Measurements from ENCODE around the gene SLC45A2.
"Not testable (repeated sequence)": the region's sequence is repeated elsewhere in the genome, so short reads cannot be mapped to it uniquely, and the experiment has no call there.

SLC45A2 gene

DNA sequence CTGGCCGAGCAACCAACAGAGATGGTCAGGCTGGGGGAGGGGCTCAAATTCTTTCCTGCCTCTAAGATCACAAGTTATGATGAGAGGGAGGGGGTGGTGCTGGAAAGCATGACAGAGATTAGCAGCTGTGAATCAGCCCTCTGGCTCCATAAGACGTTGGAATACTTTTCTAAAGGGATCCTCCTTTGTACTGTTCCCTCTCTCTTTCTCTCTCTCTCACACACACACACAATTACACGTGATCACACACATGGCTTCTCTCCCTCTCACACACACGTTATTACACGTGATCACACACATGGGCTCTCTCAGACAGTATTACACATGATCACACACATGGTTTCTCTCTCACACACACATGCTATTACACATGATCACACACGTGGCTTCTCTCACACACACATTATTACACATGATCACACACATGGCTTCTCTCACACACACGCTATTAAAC lies at the start of gene SLC45A2:
Gene SLC45A2 (minus strand): TSS at position 23 of the 454 bp plus-strand sequence. CDS start 110 bp downstream, outside the sequence.
- no peak for DNase-seq

DNA sequence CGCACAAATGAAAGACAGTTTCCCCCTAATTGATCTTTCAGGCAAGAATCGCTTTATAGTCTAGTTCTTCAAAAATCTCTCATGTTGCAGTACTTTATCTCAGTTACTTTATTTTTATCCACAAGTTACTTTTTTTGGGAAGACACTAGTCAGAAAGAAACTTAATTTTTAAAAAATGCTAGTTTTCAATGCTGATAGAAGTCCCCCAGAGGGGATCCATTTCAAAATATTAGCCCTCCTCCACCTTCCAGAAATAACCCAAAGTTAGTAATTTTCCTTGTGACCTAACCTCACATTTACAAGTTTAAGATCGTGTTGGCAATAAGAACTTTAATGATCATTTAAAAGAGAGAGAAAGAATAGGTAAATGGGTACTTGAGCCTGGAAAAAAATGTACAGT lies 47.5 kb upstream of the SLC45A2 start:
- DNase-seq = no peak

DNA sequence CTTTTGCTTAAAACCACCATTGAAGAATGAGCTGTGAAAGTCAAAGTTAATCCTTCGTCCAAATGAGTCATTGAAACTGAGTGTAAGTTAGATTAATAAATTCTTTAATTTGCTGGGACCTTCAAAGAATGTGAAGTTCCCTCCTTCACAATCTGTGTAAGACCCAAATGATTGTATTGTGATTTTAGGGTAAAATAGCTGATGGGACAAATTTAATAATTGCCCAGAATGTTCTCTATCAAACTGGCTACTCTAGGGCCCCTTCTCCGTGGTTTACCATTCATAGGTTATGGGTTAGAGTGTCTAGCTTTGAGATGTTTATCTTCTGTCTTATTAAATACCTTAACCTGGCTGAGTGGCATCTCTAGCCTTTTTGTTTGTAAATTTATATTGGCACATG lies 46.6 kb upstream of the SLC45A2 start:
- DNase-seq = no peak

GRCh38 chr5:34030585-34030984 lies 46.1 kb upstream of the SLC45A2 start:
- DNase-seq = not testable (repeated sequence)

- DNase-seq = no peak
These were observed 45.6 kb upstream of the SLC45A2 start for GRCh38 chr5:34030048-34030447.

DNA sequence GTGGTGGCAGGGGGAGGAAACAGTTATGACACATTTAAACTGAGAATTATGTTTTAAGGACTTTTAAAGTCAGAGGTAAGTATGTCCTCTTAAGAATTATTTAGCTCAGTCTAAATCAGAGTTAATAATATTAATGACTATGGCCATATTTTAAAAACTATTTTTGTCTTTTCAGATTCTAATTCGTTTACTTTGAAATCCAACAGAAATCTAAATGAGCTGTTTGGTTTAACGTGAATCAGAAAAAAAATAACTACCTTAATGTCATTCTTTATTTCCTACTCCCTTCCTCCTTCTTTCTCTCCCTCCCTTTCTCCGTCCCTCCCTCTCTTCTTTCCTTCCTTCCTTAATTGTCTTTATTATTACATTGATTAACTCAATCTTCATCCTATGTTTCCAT lies 43.9 kb upstream of the SLC45A2 start:
- no peak for DNase-seq

DNA sequence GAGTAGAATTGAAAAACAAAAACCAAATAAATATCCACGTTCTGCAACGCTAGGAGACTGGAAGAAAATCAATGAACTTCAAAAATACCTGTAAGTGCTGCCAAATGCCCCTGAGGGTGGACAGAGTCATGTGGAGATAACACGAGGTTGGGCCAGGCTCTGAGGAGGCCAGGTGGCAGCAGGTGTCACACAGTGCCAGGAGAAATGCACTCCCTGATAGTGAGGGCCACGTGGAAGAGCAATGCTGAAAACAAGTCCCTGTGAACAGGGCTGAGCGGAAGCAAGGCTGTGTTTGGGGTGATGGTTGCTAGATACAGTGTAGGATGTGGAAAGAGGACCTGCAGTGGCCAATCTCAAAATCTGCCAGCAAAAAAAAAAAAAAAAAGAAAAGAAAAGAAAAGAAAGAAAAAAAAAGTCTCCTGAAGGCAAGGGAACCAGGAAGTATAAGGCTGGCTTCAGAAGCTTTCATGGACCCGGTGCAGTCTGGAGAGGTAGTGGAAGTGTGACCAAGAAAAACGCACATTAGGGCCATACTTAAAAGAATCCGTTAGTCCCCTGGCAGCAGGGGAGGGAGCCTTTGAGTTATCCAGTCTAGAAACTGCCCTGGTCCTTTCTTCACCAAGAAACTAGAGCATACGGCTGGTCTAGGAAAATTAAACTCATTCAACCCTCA lies 41.7 kb upstream of the SLC45A2 start:
- no peak for DNase-seq

DNA sequence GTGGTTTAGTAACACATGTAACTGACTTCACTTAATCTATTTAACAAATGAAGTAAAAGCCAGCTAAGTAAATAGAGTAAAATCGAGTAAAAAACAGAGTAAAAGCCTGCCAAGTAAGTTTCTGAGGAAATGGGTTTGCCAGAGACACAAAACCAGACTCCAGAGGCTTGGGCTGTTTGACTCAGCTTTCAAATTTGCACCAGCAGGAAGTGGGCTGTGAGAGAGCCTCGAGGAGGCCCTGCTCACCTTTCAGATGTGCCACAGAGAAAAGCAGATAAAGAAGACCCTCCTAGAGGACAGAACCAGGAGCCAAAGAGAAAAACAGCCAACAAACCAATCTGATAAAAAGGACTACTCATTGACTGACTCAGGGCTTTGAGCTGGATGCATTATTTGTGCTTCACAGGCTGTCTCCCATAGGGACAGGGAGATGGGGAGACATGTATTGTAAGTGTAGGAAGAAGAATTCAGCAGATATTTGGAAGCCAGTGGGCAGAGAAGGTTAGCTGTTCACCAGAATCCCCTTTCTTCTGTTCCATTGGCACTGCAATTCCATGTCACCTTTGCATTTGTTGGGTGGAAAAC lies 37.7 kb upstream of the SLC45A2 start:
- DNase-seq = no peak

- DNase-seq = no peak
These were observed 36.8 kb upstream of the SLC45A2 start for GRCh38 chr5:34021334-34021733.

GRCh38 chr5:34020726-34021125 lies 36.2 kb upstream of the SLC45A2 start:
- DNase-seq = no peak

DNA sequence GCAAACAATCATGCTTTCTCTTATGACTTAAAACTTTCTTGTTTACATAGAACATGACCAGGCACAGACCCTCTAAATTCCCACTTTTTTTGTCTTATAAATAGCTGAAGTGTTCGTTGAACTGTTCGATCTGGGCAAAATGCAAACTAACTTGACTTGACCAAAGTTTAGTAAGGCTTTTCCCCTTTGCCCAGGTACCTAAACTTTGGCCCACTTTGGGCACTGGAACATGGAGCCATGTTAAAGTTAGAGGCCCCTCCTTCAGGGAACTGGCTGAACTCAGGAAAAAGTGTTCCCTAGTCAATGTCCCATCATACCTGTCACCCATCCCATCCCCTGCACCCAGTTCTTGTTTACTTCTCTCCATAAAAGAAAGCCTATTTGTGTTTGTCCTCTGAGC lies 32.8 kb upstream of the SLC45A2 start:
- DNase-seq = no peak

DNA sequence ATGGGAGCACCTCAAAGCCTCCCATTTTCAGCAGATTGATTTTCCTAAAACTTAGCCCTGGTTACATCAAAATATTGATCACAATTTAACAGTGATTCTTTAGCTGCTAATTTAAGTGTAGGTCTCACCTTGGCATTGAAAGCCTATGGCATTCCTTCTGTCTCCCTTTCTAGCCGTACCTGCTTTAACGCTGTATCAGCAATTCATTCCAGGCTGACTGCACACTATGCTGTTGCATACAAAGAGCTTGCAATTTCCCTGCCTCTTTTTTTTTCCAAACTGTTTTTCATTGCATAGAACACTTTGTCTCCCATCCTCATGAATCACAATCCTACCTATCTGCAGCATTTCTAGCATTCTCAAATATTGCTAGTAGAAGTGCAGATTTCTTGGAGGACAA lies 32.3 kb upstream of the SLC45A2 start:
- DNase-seq = no peak

GRCh38 chr5:34016222-34016621 lies 31.7 kb upstream of the SLC45A2 start:
- DNase-seq = no peak

- DNase-seq = no peak
These were observed 30.8 kb upstream of the SLC45A2 start for GRCh38 chr5:34015120-34015822.

DNA sequence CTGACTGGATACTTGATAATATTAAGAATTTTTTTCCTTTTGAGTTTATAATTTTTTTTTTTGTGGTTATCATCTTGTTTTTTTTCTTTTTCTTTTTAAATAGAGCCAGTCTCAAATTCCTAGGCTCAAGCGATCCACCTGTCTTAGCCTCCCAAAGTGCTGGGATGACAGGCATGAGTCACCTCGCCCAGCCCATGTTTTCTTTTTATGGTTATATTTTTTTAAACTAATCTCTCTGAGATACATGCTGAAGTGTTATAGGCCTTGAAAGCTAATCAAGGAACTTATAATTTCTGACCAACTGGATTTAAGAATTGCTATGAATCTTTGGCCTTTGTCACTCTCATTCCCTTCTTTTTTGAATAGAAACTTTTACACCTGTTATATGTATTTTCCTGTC lies 30.1 kb upstream of the SLC45A2 start:
- DNase-seq = no peak

- no peak for DNase-seq
These were observed 29.1 kb upstream of the SLC45A2 start for GRCh38 chr5:34013547-34013946.

GRCh38 chr5:34012791-34013190 lies 28.3 kb upstream of the SLC45A2 start:
- DNase-seq = no peak

- no peak for DNase-seq
These were observed 27.0 kb upstream of the SLC45A2 start for GRCh38 chr5:34011536-34011935.

DNA sequence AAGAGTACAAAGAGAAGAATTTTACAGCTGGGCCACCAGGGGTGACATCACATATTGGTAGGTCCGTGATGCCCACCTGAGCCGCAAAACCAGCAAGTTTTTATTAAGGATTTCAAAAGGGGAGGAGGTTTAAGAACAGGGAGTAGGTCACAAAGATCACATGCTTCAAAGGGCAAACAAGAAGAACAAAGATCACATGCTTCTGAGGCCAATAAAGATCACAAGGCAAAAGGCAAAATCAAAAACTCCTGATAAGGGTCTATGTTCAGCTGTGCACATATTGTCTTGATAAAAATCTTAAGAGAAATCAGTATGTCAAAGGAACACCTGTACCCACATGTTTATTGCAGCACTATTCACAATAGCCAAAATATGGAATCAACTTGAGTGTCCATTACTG lies 25.7 kb upstream of the SLC45A2 start:
- not testable (repeated sequence) for DNase-seq

DNA sequence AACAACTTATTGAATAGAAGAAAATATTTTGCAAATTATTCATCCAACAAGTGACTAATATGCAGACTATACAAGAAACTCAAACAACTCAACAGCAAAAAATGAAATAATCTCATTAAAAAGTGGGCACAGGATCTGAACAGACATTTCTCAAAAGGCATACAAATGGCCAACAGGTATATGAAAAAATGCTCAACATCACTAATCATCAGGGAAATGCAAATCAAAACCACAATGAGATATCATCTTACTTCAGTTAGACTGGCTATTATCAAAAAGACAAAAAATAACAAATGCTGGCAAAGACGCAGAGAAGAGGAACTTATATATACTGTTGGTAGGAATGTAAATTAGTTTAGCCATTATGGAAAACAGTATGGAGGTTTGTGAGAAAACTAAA lies 25.1 kb upstream of the SLC45A2 start:
- DNase-seq = no peak

DNA sequence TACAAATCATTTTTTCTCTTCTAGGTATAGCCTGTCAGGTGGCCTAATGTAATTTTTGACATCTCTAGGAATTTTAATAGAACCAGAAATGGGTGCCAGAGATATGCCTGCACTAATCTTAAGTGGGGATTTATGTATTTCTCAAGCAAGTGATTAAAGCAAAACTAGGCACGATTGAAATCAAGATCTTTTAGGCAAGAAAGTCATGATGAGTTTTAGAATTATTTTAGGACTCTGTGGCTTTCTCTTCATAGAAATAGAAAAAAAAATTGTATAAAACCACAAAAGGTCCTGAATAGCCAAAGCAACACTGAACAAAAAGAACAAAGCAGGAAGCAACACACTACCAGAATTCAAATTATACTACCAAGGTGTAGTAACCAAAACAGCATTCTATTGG lies 24.3 kb upstream of the SLC45A2 start:
- no peak for DNase-seq

DNA sequence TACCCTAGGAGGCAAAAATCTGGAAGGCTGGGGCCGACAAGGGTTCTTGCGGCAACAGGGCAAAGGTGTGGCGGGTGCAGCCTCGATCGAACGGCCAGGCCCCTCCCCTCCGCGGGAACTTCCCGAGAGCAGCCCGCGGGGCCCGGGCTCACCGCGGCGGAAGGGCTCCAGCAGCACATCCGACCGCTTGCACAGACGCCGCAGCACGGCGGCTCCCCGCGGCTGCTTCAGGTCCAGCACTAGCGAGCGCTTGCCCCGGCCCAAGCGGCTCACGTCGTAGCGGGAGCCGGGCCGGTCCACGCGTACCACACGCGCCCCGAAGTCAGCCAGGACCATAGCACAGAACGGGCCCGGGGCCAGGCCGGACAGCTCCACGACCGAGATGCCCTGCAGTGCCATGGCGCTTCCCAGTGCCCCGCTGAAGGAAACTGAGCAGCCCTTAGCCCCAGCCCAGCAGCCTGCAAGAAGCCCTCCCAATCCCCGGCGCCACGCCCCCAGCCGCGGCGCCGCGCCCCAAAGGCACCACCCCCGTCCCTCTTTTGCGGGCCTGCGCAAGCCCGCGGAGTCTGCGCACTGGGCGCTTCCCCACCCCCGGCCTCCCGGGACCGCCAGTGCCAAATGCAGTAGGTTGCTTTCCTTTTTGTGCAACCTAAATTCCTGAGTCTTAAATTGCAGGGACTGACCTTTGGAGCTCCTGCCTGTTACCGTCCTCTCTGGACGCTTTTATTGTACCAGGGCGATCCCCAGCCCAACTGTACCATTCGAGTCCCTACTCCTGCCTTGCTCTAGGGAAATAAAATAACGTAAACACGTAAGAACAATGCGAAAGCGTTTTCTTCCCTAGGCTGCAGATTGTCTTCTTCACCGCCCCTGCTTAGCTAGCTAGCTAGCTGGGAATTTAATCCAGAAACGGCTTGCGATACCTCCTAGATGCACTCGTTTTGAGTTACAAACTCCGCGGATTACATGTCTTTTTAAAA lies 23.4 kb upstream of the SLC45A2 start, which contains the start of gene AMACR:
Gene AMACR (minus strand): TSS at position 430 of the 980 bp plus-strand sequence. CDS start 31 bp downstream, at position 399.
- DNase-seq = peak; percentile 73

DNA sequence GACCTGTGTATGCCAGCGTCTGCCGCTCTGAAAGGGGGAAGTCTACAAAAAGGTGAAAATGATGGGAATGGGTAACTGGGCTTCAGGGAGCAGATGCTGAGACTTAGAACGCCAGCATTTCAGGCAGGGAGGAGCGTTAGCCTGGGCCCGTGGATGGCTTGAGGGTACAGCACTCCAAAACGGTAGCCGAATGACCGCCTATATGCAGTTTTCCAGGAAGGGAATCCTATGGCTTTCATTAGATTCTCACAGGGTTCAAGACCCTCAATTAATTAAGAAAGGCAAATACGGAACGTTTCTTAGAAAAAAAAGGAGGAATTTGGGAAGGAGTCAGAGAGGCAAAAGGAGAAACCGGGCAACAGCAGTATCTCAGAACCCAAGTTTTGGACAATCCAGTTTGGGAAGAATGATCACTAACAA lies 22.7 kb upstream of the SLC45A2 start:
- DNase-seq = no peak
